Occipital lobe (tissue), 2 donors: ENCODE results near the gene LCN9. TPM values are rescaled to one million over a fixed set of nuclear protein-coding genes. Genes with fewer than 3 reads are reported as not detected.
"Not testable (repeated sequence)": the region's sequence is repeated elsewhere in the genome, so short reads cannot be mapped to it uniquely, and the experiment has no call there.

Experiments
- DNase-seq: peaks from one replicate; lab custom pipeline; 2025; lab: John Stamatoyannopoulos, UW
- total RNA-seq: library from RNA; depleted of rRNA; stranded (reverse); fragments of >200 nt; gene quantifications from one replicate; pipeline ENCODE4 v1.2.3, GENCODE V29; 2014

Gene LCN9
- total RNA-seq, 1 donor from 2014 or later: not detected

DNA sequence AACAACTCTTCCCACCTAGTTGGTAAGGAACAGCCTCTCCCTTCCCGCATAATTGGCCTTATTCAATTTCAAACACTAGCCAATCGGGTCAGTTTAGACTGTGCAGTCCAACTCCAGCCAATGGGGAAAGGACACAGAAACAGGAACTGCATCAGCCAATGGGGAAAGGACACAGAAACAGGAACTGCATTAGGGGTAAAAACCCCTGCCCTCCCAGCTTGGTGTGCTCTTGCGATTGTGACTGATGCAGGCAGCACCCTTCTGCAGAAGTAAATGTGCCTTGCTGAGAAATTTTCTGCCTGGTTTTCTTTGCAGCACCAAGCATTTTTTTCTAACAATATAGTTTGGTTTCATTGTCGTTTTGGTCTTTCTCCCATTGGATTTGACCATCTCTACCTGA lies 15.2 kb upstream of the LCN9 start:
- no peak for DNase-seq

DNA sequence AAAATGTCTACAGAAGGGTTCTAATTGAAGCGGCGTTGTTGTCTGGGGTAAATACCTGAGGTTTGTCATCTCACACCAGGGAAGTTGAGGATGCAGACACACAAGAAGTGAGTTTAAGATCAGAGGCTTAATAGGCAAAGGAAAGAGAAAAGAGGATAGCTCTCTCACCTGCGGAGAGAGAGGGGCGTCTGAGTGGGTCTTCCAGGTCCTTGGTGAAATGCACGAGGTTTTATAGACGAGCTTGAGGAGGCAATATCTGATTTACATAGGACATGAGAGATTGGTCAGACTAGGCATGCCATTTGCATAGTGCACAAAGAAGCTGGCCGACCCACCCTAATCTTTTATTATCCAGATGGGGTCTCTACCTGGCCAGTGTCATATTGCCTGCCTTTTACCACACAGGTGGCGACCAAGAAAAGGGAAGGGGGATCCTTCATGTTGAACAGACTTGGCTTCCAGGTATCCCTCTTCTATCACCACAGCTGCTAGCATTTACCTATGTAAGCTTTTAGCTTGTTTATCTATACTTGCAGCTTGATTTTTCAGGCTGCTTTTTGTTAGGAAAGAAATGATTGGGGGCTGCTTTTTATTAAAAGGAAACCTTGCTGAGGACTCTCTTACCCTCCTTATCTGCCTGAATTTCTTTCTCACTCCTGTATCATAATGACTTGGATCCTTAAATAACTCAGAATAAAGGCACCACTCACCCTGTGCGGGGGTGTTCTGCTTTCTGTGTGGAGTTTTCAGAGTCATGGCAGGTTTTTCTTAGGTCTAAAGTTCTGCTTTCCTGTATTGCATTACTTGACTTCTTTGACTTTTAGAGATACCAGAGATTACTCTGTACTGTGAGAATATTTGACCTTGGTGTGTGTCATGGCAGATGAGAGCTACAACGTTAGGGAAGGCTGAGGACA lies 14.4 kb upstream of the LCN9 start:
- no peak for DNase-seq

DNA sequence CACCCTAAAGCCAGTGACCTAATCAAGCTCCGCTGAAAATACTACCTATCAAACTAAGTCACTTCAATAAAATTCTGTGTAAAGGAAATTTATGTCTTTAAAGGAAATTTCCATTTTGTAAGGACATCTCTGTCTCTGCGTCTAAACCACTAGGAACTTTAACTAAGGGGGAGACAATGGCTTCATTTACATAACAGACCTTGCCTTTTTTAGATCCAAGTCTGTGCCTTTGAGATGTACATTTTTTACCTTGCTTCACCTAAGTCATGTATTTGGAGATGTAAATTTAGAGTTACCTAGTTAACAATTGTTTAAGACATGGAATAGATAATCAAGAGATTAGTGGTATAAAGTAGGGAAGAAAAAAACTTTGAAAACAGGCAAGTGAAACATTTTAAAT lies 13.6 kb upstream of the LCN9 start:
- no peak for DNase-seq

DNA sequence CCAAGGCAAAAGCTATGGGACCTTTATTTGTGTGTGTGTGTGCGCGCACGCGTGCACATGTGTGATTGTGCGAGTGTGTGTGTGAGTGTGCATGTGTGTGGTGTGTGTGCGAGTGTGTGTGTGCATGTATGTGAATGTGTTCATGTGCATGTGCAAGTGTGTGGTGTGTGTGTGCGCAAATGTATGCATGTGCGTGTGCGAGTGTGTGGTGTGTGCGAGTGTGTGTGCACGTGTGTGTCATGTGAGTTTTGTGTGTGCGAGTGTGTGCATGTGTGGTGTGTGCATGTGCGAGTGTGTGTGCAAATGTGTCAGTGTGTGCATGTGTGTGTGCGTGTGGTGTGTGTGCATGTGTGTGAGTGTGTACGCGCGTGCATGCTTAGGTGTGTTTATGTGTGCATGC lies 12.7 kb upstream of the LCN9 start:
- DNase-seq: no peak

DNA sequence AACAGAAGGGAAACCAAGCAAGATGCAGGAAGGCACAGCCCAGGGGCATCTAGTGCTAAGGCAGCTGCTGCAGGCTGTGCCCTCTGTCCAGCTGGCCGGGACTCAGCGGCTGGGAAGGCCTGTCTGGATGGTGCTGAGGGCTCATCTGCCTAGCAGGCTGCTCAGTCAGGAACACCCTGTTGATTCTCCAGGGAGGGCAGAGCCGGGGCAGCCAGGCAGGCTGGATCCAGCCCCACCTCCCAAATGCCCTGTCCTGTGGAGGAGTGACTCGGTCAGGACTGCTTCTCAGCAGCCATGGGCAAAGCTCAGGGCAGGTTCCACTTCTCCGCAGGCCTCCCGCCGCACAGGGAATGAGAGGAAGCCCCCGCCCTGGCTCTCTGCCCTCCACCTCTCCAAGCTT lies 7.8 kb upstream of the LCN9 start:
- DNase-seq: no peak

DNA sequence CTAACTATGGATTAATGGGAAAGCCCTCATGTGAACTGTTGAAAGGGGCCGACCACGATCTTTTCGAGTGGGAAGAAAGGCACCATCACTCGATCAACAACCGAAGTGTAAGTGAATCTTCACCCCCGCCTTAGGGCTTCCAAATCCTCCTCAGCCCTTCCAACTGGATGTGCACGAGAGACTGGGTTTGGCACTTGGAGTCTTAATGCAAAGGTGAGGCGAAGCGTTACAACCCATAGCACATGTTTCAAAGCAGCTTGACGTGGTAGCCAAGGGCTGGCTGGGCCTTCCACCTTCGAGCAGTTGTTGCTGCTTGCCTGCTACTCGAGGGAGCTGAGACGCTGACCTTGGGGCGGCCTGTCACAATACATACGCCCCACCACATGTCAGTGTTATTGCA lies 5.7 kb upstream of the LCN9 start:
- DNase-seq: no peak

DNA sequence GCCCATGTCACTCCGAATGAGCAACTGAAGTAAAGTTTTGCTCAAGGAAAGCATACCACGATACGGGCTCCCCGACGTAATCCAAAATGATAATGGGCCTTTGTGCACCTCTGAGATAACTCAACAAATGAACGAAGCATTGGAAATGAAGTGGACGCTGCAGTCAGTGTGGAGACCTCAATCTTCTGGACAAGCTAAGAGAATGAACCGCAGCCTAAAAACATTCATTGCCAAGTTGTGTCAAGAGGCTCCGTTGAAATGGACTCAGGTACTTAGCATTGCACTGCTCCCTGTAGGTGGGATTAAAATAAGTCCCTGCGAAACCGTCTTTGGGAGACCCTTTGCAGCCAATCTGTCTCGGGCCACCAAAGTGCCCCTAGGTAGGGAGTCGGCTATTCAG lies 3.9 kb upstream of the LCN9 start:
- no peak for DNase-seq

DNA sequence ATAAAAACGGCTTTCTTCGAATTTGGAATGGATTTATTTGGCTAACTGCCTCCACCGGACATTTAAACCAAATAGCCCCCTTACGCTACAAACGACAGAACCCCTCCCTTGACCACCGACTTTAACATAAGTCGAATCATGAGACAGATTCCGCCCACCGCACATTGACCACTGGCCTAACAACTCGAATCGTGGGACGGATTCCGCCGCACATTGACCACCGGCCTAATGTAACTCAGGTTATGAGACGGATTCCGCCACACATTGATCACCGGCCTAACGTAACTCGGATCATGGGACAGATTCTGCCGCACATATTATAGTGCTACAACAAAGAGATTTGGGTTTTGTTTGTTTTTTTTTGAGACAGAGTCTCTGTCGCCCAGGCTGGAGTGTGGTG lies 2.7 kb upstream of the LCN9 start:
- no peak for DNase-seq

DNA sequence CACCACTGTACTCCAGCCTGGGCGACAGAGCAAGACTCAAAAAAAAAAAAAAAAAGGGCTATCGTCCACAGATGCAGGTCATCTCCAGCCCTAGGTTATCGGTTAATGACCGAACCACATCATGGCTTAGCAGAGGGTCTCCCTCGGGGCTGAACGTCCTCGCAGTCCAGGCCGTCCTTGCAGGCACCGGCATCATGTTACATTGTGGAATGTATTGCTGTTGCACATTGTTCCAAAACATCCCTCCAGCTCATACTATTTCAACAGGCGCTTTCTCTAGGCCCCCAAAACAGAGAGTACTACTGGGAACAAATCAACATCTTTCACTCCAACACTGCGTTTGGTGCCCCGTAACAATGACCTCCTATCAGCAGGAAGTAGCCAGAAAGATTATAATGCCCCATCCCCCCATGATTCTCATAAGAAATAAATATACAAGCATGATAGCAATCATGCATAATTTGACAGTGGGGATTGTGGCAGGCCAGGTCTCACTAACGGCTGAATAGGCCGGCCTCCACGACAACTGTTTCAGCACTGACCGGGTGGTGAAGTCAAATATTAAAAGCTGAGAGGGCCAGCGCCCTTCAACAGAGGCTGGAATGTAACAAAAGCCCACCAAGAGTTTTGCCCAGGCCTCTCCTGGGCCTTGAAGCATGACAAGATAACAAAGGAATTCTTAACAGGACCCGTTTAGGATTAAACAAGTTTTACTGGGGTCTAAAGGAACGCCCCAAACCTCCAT lies 1.1 kb upstream of the LCN9 start:
- DNase-seq: no peak

DNA sequence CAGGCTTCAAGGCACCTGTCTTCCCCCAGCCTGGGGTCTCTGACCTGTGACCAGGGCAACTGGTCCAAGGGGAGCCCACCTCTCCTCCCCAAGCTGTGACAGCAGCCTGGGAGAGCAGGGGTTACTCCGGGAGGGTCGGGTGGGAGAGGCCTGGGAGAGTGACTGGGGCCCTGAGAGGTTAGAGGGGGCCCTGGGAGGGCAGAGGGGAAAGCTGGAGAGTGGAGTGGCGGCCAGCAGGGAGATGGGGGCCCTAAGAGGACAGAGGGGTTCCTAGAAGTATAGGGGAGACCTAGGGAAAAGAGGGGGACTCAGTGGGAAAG lies 302 bp downstream of the LCN9 start:
- no peak for DNase-seq

DNA sequence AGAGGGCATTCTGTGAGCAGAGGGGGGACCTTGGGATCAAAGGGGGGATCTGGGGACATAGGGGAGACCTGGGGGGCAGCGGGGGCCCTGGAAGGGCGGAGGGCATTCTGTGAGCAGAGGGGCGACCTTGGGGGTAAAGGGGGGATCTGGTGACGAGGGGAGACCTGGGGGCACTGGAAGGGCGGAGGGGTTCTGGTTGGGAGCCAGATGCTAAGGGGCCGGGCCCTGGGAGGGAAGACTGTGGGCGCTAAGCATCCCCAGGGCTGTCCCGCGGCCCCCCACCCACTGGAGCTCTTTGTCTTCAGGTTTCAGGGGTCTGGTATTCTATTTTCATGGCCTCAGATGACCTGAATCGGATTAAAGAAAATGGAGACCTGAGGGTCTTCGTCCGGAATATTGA lies 748 bp downstream of the LCN9 start:
- no peak for DNase-seq

DNA sequence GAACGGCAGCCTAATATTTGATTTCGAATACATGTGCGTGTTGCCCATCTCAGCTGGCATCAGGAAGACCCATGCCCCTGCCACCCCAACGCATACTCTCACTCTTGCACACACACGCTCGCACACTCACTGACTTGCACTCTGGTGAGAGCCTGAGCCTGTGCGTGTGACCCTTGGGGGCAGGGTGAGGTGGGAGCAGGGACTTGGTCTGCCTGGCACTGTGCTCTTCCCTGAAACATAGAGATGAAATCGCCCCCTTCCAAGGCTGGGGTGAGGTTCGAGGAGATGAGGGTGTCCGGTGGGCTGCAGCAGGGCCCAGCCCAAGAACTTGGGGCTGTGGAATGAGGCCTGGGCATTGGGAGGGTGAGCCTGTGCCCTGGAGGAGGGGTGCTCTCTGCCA lies 1.2 kb downstream of the LCN9 start:
- DNase-seq: no peak

DNA sequence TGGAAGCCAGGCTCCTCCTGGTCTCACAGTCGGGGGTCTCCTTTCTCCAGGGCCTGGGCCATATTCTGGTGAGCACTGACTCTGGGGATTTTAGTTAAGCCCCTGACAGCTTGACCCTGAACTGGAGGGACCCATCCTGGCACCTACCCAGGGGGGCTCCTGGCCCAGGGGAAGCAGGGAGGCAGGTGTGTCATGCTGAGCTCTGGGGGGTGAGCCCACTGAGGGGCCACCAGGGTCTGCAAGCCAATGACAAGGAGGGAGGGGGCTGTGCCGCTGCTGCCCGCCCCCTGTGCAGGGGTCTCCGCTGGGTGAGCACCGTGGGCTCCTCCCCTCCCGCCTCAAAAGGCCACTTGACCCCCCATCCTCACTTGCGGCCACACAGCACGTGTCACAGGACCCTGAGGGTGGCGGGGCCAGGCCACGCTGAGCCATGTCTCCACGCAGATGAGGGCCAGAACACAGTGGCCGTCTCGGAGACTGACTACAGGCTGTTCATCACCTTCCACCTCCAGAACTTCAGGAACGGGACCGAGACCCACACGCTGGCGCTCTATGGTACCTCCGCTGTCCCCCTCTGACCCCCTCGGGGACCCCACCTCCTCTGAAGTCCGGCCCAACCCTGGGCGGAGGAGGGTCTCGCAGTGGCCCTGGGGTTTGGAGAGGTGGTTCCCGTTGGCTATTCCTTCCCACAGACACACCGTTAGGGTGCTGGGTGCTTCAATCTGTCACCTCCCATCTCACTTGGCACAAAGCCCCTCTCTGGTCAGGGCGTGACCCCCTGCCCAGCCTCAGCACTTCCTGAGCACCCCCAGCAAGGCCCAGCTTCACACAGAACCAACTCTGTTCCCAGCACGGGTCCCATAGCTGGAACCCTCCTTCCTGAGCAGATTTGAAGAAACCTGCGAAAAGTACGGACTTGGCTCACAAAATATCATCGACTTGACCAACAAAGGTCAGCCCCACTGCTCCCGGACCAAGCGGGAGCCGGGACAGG lies 2.0 kb downstream of the LCN9 start:
- DNase-seq: no peak

DNA sequence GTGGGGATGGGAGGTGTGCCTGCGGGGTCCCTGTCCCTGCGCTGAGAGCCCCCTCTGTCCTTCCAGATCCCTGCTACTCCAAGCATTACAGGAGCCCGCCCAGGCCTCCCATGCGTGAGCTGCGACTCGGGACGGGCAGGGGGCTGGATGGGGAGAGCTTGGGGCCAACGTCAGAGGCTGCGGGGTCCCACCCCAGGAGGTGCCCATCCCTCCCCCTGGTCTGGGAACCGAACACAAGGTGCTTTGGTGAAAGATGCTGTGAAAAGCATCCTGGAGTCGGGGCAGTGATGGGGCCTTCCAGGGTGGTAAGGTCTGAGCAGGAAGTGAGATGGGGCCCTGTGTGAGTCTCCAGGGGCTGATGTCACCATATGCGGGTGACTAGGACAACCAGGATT lies 2.7 kb downstream of the LCN9 start:
- no peak for DNase-seq

DNA sequence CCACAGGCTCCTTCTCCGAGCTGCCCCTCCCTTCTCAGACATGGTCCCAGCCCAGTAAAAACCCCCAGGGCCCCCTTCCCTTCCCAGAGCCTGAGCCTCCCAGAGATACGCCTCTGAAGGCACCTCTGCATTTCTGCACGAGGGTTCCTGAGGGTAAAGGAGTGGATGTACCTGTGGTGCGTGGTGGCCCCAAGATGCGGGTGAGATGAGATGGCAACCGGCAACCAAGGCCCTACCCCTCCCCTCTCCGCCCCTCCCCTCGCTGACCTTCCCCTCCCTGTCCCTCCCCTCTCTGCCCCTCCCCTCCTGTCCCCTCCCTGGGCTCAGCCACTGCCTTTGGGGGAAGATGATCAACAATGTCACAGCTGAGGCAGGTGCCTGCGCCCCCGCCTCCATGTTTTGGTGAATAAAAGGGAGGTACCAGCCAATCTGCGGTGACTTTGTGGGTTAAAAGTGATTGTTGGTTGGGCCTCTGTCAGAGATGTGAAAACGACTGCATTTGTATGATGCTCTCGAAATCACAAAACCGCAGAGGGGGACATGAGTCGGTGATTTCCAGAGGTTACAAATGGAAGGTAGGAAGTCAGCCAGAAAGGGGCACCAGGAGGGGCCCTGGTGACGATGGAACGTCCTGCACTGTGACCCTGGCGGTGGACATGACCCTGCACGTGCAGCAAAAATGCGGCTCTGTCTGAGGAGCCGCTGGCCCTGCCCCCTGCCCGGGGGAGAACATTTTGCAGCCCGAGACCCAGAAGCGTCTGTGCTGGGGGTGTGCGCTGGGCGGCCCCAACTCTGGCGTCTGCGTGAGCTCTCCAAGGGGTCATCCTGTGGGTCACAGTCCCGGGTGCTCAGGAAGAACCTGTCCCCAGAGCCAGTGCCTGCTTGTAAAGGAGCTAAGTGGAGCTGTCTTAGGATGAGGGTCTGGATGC lies 3.7 kb downstream of the LCN9 start:
- no peak for DNase-seq

DNA sequence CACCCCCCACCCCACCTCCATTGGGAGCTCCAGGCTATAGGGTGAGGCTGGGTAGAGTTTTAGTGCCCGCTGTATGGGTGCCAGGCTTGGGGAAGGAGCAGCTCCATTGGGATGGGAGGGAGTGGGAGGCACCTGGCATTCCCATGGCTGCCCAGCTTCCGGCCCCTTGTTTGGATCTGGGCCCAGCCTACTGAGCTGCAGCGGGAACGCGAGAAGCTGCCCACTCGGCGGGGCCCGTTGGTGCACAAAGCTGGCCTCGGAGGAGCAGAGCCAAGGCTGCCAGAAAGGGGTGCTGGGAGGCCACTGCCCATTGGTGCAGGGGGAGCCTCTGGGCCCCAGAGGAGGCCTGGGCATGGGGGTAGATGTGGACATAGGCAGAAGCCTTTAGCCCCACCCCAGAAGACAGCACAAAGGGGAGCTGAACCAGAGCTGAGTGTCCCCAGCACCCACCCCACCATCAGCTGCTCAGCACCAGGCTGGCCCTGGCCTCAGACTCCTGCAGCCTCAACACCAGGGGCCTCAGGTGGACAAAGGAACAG lies 4.4 kb downstream of the LCN9 start:
- DNase-seq: no peak

DNA sequence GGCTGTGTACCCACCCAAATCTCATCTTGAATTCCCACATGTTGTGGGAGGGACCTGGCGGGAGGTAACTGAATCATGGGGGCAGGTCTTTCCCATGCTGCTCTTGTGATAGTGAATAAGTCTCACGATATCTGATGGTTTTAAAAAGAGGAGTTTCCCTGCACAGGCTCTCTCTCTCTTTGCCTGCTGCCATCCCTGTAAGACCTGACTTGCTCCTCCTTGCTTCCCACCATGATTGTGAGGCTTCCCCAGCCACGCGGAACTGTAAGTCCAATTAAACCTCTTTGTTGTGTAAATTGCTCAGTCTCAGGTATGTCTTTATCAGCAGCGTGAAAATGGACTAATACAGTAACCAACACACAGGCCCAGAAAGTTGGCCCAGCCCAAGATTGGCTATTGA lies 5.9 kb downstream of the LCN9 start:
- not testable (repeated sequence) for DNase-seq

DNA sequence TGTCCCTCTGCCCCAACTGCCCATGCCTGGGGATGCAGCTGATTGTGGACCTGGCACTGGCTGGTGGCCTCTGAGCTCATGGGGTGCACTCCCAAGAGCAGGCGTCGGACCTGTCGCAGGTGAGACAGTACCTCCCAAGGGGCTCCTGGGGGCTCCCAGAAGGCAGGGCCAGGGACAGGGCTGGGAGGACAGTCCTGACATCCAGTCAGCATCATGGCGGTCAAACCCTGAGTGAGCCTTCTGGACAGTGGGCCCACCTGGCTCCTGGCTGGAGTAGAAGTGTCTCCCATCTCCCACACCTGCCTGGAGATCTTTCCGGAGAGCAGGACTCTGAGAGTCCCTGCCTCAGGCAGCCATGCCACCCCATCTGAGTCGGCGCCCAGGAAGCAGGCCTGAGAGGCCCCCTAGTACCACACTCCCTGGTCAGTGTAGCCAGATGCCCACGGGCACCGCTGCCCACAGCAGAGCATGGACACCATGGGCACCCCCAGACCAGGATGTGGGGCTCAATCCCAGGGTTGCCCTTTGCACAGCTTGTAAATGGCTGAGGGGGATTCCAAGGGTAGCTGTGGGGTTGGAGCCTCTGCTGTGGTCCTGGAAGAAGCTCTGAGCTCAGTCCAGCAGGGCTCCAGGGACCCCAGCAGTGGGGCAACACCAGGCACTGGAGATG lies 6.6 kb downstream of the LCN9 start:
- DNase-seq: no peak

DNA sequence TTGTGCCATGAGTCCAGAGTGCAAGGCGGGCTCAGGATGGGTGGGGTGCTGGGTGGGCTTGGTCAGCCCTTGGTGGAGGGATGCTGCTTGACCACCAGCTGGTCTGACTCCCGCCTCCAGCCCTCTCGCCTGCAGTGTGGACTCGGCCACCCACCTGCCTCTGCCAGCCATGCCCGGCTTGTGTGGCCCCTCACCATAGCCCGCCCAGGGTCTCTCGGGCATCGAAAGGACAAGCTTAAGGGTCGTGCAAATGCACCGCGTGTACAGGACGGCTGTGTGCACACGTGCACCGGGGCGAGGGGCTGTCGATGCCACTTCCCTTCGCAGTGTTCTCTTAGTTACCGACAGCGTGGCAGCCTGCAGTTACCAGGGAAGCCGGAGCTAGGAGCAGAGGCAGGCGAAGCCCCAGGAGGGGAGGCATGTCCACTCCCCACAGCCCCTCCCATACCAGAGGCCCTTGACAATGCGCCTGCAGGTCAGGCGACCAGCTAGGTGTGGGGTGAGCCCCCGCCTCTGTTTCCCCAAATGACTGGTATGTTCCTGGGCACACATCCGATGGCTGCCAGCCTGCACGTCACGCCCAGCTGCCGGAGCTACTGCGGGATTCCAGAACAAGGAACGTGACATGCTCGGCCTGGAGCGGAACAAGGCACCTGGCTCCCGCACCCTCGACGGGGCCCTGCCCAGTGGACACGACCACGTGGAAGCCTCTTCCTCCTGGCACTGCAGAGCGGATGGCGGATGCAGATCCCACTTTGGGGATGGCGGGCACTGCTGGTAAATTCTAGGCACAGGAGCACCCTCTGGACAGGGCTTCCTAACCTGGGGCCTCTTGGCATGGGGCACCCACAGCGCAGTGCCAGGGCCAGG lies 7.8 kb downstream of the LCN9 start:
- DNase-seq: no peak
